HepG2 (cell line): ENCODE measurements around the gene NT5DC4. TPM values are rescaled to one million over a fixed set of nuclear protein-coding genes. Genes with fewer than 3 reads are reported as not detected.
A peak's percentile ranks its signal among the peaks of the same experiment; 100 is the strongest.

Experiments
- ATAC-seq: fragments of 200-7000 bp; cut with Tn5 transposase; 3 replicates; pipeline ENCODE4 v1.9.1; 2020; ENCODE audit warnings: mild to moderate bottlenecking, moderate library complexity
- BruUV-seq: library from RNA; stranded (reverse); fragments of 400-500 nt; replicated peaks from 2 replicates; lab custom pipeline; 2021; lab: Mats Ljungman, UMichigan
- CTCF ChIA-PET: fragments of 300-600 bp; formaldehyde crosslinking; extraction: SDS; loops from one replicate; lab custom pipeline; 2021; ENCODE audit warnings: low total read pairs, inconsistent platforms, low intra/inter-chr PET ratio; lab: Yijun Ruan, JAX
- POLR2A ChIA-PET: fragments of 350-600 bp; sonication (Branson Sonifier 250); formaldehyde crosslinking; loops from one replicate; lab custom pipeline; 2020; ENCODE audit warnings: antibody characterized with exemption, inconsistent platforms; lab: Yijun Ruan, JAX
- DNase-seq: peaks from one replicate; pipeline ENCODE4 v3.0.0-alpha.2; 2015; ENCODE audit warnings: low spot score
- FAIRE-seq: peaks from 3 replicates; lab custom pipeline; 2011; peaks lifted over from hg19 to GRCh38; lab: Jason Lieb, UNC
- H2AFZ ChIP-seq: one replicate; pipeline ENCODE4 v1.6.1; 2011; ENCODE audit warnings: low read length, inconsistent platforms
- H3K27ac ChIP-seq: fragments of 300-600 bp; 3 replicates; pipeline ENCODE4 v1.8.0; 2011; ENCODE audit warnings: mixed run types, mild to moderate bottlenecking, mixed read lengths, low read length, inconsistent platforms; ENCODE audit not compliant: insufficient read depth; ENCODE audit errors: extremely low read length
- H3K27me3 ChIP-seq, 2 experiments: fragments of 200-600 bp in 1 of 2; 2 replicates in 1 of 2; 3 replicates in 1 of 2; pipeline versions ENCODE4 v1.6.0 to v1.8.0; 2011; ENCODE audit warnings: low read length in 2 of 2, mild to moderate bottlenecking in 2 of 2, moderate library complexity in 2 of 2, inconsistent platforms in 1 of 2; ENCODE audit not compliant: insufficient read depth in 2 of 2, control insufficient read depth in 1 of 2
- H3K36me3 ChIP-seq, 2 experiments: fragments of 200-600 bp in 1 of 2; replicated peaks in 1 of 2; 2 replicates in 1 of 2; 3 replicates in 1 of 2; pipeline versions ENCODE4 v1.5.1 to v1.8.0; 2011; ENCODE audit warnings: low read length in 2 of 2, inconsistent platforms in 1 of 2; ENCODE audit not compliant: insufficient read depth in 2 of 2, control insufficient read depth in 1 of 2
- H3K4me1 ChIP-seq: 2 replicates; pipeline ENCODE4 v1.5.1; 2012; ENCODE audit warnings: low read length, inconsistent platforms; ENCODE audit not compliant: insufficient read depth
- H3K4me2 ChIP-seq: 2 replicates; pipeline ENCODE4 v1.6.0; 2011; ENCODE audit warnings: low read depth, low read length, inconsistent platforms
- H3K4me3 ChIP-seq, 3 experiments: fragments of 200-600 bp in 1 of 3; sonication (generic), shearing (Covaris generic) in 1 of 3; replicated peaks in 1 of 3; 2 replicates each; pipeline ENCODE4 v1.5.1; 2011 to 2016; ENCODE audit warnings: low read length in 3 of 3, inconsistent platforms in 2 of 3, low read depth in 2 of 3, mild to moderate bottlenecking in 2 of 3, control low read depth in 1 of 3, mixed read lengths in 1 of 3; ENCODE audit not compliant: insufficient read depth in 1 of 3
- H3K79me2 ChIP-seq: one replicate; pipeline ENCODE4 v1.6.1; 2011; ENCODE audit warnings: low read length, inconsistent platforms; ENCODE audit not compliant: insufficient read depth
- H3K9ac ChIP-seq: 2 replicates; pipeline ENCODE4 v1.6.0; 2011; ENCODE audit warnings: mild to moderate bottlenecking, low read depth, low read length, inconsistent platforms; ENCODE audit not compliant: insufficient read depth
- H3K9me3 ChIP-seq: 2 replicates; pipeline ENCODE4 v1.5.1; 2012; ENCODE audit warnings: mild to moderate bottlenecking, low read length
- H4K20me1 ChIP-seq: 2 replicates; pipeline ENCODE4 v1.6.0; 2011; ENCODE audit warnings: inconsistent platforms, mild to moderate bottlenecking, low read length, moderate library complexity; ENCODE audit not compliant: insufficient read depth
- AGO2 ChIP-seq: fragments of 200-400 bp; formaldehyde crosslinking; optimal IDR thresholded peaks from 2 replicates; pipeline ENCODE3; 2017; ENCODE audit warnings: mild to moderate bottlenecking, low read depth, low read length, moderate library complexity
- ARNT2 ChIP-seq: sonication (generic); formaldehyde crosslinking; IDR thresholded peaks from 2 replicates; pipeline ENCODE4 v1.8.0; 2022; ENCODE audit warnings: mild to moderate bottlenecking, low read depth, missing genetic modification reagents, moderate library complexity
- IKZF1 ChIP-seq: fragments of 450-650 bp; IDR thresholded peaks from 2 replicates; pipeline ENCODE4 v1.7.1; 2016
- MTA3 ChIP-seq: sonication (generic); formaldehyde crosslinking; IDR thresholded peaks from 2 replicates; pipeline ENCODE4 v1.4.0; 2020; ENCODE audit warnings: missing genetic modification reagents
- ONECUT2 ChIP-seq: sonication (generic); formaldehyde crosslinking; IDR thresholded peaks from 2 replicates; pipeline ENCODE4 v1.4.0; 2020; ENCODE audit warnings: missing genetic modification reagents
- RBM39 ChIP-seq: fragments of 200-400 bp; formaldehyde crosslinking; IDR thresholded peaks from one replicate; pipeline ENCODE4 v1.6.1; 2018; ENCODE audit warnings: antibody characterized with exemption, mild to moderate bottlenecking, low read depth, low read length; ENCODE audit not compliant: poor library complexity, severe bottlenecking
- TAF1 ChIP-seq: sonication (generic); formaldehyde crosslinking; IDR thresholded peaks from 2 replicates; pipeline ENCODE4 v1.4.0; 2020; ENCODE audit warnings: missing genetic modification reagents
- TBX3 ChIP-seq: fragments of 450-650 bp; IDR thresholded peaks from 2 replicates; pipeline ENCODE4 v1.6.1; 2017; ENCODE audit warnings: antibody characterized with exemption, mild to moderate bottlenecking, inconsistent platforms, borderline replicate concordance
- ZNF383 ChIP-seq: sonication (generic); formaldehyde crosslinking; IDR thresholded peaks from 2 replicates; pipeline ENCODE4 v1.4.0; 2020; ENCODE audit warnings: missing genetic modification reagents, mild to moderate bottlenecking, borderline replicate concordance
- ZNF431 ChIP-seq: sonication (generic); formaldehyde crosslinking; IDR thresholded peaks from 2 replicates; pipeline ENCODE4 v1.9.0; 2022; ENCODE audit warnings: missing genetic modification reagents, low read depth, mild to moderate bottlenecking, borderline replicate concordance
- ZNF484 ChIP-seq: sonication (generic); formaldehyde crosslinking; IDR thresholded peaks from 2 replicates; pipeline ENCODE4 v1.5.1; 2020; ENCODE audit warnings: mild to moderate bottlenecking, low read depth, missing genetic modification reagents, borderline replicate concordance
- ZNF597 ChIP-seq: sonication (generic); formaldehyde crosslinking; IDR thresholded peaks from 2 replicates; pipeline ENCODE4 v1.5.0; 2020; ENCODE audit warnings: missing genetic modification reagents
- ZNF772 ChIP-seq: sonication (generic); formaldehyde crosslinking; IDR thresholded peaks from 2 replicates; pipeline ENCODE4 v1.5.0; 2020; ENCODE audit warnings: mild to moderate bottlenecking, missing genetic modification reagents
- WGBS: methylation state at CpG from one replicate; pipeline ENCODE4 v1.1.6; 2017; ENCODE audit warnings: low lambda C conversion rate; 5-methylcytosine and 5-hydroxymethylcytosine counted together
- in situ Hi-C: cut with HindIII; loops from 2 replicates; pipeline ENCODE4 v1.10.0; 2017; ENCODE audit warnings: low pct_unique_long_range_greater_than_20kb; ENCODE audit not compliant: extremely low pct_ligation_motif_present
- intact Hi-C: fragments of 100-400 bp; cut with micrococcal nuclease; formaldehyde crosslinking; loops from one replicate; pipeline ENCODE4 v1.10.0; 2022; ENCODE audit not compliant: unreplicated experiment
- polyA plus RNA-seq, 8 experiments: library from polyadenylated mRNA; depleted of rRNA in 3 of 8; stranded (reverse) in 7 of 8; unstranded in 1 of 8; fragments of >200 nt; fragmentation: Illumina TruSeq in 4 of 8; extraction: Trizol in 4 of 8; gene quantifications; 2 replicates each; pipeline versions ENCODE4 v1.2.1 to v1.2.3, GENCODE V29; 2011 to 2016; ENCODE audit warnings: low read depth in 4 of 8, missing spikeins in 1 of 8, mixed read lengths in 1 of 8; ENCODE audit not compliant: insufficient read depth in 1 of 8
- total RNA-seq, 5 experiments: library from RNA; depleted of rRNA; stranded (reverse); fragments of >200 nt; fragmentation: Illumina TruSeq; extraction: Trizol; gene quantifications; 2 replicates each; pipeline ENCODE4 v1.2.3, GENCODE V29; 2016; ENCODE audit warnings: low read depth in 1 of 5
- TF ChIP-seq, protein P1 (sequence below): sonication (generic); formaldehyde crosslinking; IDR thresholded peaks from 2 replicates; pipeline ENCODE4 v1.4.0; 2020; ENCODE audit warnings: mild to moderate bottlenecking, missing genetic modification reagents

The NT5DC4 gene
- total and polyA plus RNA-seq, 2 of the 13 experiments (the other 11 are each of a cell fraction or from before 2014, with no cell fraction given) = 0.04 to 4.2 TPM

DNA sequence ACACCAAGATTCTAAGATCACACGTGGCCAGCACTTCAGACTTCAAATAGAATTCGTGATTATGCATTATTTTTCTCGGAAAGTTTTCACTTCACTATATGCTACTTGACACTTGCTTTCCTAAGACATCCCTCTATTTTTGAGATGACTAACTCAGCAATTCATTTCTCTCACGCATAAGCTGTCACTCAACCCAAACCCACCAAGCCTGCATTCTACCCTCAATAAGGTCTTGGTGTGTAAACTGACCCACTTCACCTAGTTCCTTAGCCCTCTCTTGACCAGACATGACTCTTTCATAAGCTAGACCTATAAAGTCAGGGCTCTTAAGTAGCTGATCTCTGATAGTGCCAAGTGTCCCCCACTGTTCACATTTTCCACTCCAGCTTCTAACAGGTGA is 31.8 kb downstream of the NT5DC4 start:
- Histone ChIP-seq H3K9ac (no peak overlapping the region), H3K4me3 (no peak overlapping the region), H3K27ac (peak overlapping the region; percentile 62), H3K27me3 (no peaks in the 10 kb centered on the region), H3K4me1 (peaks cover 32% of the 10 kb centered on the region), H3K4me2 (no peak overlapping the region), H3K36me3 (peaks cover 9 to 63% of the 10 kb centered on the region in 2 experiments), H3K9me3 (no peaks in the 10 kb centered on the region), H3K79me2 (peaks cover 11% of the 10 kb centered on the region), H4K20me1 (no peaks in the 10 kb centered on the region), H2AFZ (no peak overlapping the region)
- no peak for DNase-seq
- in situ Hi-C loops = loop anchor here (5.0 kb wide), 2 partner anchors 125 to 190 kb away; no protein-coding TSS in a partner anchor
- no TSS peak for BruUV-seq
- CTCF ChIA-PET = no interaction called here
- FAIRE-seq = no peak
- TF ChIP-seq RBM39 = no peak
- TF ChIP-seq, protein P1, sequence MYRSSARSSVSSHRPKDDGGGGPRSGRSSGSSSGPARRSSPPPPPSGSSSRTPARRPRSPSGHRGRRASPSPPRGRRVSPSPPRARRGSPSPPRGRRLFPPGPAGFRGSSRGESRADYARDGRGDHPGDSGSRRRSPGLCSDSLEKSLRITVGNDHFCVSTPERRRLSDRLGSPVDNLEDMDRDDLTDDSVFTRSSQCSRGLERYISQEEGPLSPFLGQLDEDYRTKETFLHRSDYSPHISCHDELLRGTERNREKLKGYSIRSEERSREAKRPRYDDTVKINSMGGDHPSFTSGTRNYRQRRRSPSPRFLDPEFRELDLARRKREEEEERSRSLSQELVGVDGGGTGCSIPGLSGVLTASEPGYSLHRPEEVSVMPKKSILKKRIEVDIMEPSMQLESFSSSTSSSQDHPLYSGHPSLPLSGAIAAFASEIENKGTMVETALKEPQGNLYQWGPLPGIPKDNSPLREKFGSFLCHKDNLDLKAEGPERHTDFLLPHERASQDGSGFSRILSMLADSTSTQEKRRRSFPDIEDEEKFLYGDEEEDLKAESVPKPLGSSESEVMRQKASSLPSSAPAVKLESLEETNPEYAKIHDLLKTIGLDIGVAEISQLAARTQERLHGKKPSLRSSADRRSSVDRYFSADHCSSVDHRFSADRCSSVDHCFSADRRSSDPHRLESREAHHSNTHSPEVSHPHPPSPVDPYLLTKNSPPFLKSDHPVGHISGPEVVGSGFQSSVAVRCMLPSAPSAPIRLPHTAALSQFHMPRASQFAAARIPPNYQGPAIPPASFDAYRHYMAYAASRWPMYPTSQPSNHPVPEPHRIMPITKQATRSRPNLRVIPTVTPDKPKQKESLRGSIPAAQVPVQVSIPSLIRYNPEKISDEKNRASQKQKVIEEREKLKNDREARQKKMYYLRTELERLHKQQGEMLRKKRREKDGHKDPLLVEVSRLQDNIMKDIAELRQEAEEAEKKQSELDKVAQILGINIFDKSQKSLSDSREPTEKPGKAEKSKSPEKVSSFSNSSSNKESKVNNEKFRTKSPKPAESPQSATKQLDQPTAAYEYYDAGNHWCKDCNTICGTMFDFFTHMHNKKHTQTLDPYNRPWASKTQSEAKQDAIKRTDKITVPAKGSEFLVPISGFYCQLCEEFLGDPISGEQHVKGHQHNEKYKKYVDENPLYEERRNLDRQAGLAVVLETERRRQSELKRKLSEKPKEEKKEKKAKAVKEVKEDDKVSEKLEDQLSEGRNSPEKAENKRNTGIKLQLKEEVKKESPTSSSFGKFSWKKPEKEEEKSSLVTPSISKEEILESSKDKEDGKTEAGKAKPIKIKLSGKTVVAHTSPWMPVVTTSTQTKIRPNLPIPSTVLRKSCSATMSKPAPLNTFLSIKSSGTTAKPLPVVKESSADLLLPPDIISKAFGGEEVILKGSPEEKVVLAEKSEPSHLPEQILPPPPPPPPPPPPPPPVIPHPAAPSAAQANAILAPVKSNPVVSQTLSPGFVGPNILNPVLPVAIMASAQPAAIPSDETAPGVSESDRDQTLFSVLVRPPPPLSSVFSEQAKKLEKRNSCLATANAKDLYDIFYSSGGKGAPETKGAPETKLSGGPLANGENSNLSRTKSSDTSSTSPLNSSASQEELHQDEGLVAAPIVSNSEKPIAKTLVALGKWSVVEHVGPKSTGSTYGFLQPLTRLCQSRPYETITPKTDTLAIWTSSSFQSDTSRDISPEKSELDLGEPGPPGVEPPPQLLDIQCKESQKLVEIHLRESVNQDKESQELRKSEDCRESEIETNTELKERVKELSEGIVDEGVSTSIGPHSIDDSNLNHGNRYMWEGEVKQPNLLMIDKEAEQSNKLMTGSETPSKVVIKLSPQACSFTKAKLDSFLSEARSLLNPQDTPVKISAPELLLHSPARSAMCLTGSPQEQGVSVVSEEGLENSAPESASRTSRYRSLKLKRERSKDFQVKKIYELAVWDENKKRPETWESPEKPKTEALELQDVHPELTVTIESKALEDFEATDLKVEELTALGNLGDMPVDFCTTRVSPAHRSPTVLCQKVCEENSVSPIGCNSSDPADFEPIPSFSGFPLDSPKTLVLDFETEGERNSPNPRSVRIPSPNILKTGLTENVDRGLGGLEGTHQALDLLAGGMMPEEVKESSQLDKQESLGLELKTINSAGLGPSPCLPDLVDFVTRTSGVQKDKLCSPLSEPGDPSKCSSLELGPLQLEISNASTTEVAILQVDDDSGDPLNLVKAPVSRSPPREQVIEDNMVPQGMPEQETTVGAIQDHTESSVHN (CRISPR knock-in tag) = no peak
- no peak for TF ChIP-seq TAF1 (CRISPR knock-in tag)
- no peak for TF ChIP-seq ZNF597 (CRISPR knock-in tag)
- no peak for TF ChIP-seq ZNF431 (CRISPR knock-in tag)
- no peak for TF ChIP-seq ZNF484 (CRISPR knock-in tag)
- no peak for TF ChIP-seq ZNF772 (CRISPR knock-in tag)
- no peak for TF ChIP-seq ONECUT2
- TF ChIP-seq ARNT2 (CRISPR knock-in tag) = no peak
- no peak for TF ChIP-seq AGO2
- TF ChIP-seq TBX3 = no peak
- TF ChIP-seq MTA3 (CRISPR knock-in tag) = no peak
- TF ChIP-seq ZNF383 = no peak
- TF ChIP-seq IKZF1 = no peak
- 93% methylated on average over 4 of the region's 4 CpGs for WGBS
- no peak for ATAC-seq
- intact Hi-C loops = no loop called here
- POLR2A ChIA-PET = no interaction called here
